NCI-H226 (cell line): ENCODE data around the gene SI.
"Not testable (repeated sequence)": the region's sequence is repeated elsewhere in the genome, so short reads cannot be mapped to it uniquely, and the experiment has no call there.

Experiments
- DNase-seq: peaks from one replicate; pipeline ENCODE4 v3.0.0-alpha.2; 2015

The SI gene

DNA sequence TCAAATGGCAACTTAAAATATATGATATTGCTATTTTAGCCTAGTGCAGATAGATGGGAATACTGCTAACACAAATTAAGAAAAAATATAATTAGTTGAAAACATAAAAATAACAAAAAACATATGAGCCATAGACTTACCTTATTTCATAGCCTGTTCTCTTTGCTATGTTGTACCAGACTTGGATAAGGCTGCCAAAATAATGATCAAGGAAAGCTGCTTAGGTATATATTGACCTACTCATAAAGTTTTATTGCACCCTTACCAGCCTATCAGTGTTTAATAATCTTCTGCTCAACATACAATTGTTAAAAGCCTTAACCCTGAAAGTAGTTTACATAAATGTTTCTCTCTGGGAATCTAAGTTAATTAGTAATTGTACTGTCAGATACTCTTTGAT, at the start of gene SI:
Gene SI, minus strand, starts transcription at position 204 of the 400 bp plus-strand sequence. CDS start 2,484 bp downstream, outside the sequence.
- no peak for DNase-seq

DNA sequence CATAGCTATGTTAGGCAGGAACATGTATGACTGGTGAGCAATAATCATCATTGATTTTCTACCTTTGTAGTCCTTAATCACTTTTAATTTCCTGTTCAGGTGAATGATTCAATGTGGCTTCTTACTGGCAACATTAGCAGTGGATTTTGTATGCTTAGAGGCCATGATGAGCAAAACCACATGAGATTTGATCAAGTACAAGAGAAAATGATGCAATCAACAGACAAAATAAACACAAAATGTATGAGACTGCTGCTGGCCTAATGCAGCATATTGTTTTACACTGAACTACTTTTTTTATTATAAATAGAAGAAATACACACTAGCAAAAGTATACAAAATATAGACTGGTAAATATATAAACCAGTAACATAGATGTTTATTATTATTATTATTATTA, 47.5 kb upstream of the SI start:
- no peak for DNase-seq

DNA sequence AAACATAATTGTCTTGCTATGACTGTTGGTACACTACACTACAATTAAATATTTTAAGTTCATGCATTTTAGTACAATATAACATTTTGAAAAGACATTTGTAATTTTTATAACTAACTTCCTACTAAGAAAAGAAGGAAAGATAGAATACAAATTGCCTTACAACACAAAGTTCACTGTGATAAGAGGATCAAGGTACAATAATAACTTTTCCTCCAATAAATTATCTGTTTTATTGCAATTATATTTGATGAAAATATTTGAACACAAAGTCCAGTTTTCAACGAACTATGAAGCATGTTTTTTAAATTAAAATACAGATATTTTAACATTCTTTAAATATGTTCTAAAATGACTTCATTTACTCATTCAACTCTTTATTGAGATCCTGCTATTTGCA, 33.1 kb upstream of the SI start:
- DNase-seq, result no peak

DNA sequence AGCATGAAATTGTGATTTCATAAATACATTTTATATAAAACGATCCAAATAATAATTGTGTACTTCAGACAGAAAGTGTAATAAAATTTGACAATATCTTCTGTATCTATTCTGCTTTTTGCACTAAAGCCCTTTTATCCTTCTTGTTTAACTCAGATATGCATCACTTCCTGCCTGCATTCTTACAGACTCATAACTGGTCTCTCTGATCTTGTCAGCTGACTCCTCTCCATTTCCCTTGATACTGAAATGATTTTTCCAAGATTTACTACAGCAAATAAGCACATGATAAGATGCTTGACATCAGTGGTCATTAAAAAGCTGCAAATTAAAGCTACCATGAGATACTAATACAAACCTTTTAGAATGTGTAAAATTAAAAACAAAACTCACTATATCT, 25.3 kb upstream of the SI start:
- DNase-seq, result no peak

DNA sequence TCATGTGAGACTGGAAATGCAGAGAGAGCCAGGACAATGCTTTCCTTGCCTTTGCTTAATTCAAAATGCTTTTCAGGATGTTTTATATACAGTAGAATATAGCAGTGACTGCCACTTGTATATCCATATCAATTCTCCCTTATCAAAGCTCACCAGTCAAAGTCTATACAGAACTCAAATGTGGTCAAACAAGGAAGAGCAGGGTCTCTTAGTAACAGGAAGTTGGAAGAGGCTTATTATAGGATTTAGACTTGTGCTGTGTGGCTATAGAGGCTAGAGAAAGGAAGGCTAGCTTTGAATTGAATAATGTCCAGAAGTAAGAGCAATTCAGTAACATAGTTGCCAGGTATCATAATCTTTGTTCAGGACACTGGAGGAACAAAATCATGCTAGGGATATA, 4.4 kb upstream of the SI start:
- no peak for DNase-seq

DNA sequence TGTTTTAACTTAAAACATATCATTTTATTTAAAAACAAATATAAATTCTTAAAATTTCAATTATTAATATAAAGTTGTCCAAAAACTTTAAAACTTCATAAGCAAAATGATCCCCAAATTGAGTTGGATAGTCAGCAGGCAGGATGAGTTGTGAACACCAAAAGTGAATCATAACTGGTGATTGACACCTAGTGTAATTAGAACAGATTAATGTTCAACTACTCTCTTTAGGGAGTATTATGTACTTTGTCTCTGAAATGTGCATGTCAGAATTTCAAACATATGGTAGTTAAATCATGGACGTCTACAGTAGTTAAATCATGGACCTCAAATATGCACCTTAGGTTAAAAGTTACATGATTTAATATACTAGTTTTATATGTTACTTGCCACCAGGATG, 2.9 kb upstream of the SI start:
- DNase-seq, result no peak

DNA sequence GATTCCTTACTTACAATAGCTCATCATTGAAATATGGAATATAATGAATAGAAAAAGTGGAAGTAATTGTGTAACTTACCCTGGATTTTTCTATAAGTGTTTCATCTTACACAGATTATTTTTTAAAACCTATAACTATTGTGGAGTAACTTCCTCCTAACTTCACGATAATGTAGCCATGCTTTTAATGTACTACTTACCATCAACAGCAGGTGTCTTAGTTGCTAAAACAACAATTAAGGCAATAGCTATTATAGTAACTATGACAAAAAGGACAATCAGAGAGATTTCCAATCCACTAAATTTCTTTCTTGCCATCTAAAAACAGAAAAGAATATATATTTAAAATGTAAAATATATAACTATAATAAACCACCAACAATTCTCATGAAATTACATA, 2.6 kb downstream of the SI start:
- no peak for DNase-seq

DNA sequence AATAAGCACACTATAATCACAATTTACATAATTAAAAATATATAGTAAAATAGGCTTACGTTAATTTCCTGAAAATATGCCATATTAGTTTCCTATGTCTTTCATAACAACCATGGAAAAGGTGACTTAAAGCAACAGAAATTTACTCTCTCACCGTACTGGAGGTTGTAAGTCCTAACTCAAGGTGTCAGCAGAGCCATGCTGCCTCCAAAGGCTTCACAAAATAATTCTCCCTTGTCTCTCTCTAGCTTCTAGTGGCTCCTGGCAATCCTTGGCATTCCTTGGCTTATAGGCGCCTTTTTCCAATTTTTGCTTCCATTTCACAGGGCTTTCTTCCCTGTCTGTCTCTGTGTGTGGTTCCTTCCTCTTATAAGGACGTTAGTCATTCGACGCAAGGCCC, 7.6 kb downstream of the SI start:
- DNase-seq, result no peak

DNA sequence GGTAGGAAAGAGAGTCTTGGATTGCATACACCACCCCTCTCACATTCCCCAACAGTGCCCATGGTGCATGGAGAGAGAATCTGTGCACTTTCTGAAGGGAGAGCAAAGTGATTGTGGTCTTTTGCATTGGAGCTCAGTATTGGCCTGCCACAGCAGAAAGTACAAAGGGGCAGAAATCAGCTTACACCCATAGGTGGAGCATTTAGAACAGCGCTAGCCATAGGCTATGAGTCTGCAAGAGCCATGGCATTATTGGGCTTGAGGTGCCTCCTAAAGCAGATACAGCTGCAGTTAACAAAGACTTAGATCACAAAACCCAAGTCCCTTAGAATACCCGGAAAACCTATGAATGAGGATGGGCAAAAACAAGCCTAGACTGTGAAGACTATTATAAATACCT, 21.8 kb downstream of the SI start:
- DNase-seq, result no peak

DNA sequence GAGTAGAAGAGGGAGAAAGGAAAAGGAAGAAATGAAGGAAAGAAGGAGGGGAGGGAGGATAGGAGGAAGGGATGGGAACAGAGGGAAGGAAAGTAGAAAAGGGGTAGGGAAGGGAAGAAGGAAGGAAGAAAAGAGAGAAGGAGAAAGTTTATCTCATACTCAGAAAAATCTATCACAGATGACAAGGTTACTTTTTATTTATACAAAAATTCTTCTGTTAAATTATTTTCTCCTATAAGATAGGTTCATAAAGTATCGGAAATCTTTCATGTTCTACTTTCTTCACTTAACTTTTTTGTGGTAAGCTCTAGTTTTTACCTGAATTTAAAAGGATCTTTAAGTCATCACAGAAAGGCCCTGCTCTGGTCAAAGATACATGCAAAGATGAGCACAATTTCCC, 38.1 kb downstream of the SI start:
- DNase-seq, result no peak

DNA sequence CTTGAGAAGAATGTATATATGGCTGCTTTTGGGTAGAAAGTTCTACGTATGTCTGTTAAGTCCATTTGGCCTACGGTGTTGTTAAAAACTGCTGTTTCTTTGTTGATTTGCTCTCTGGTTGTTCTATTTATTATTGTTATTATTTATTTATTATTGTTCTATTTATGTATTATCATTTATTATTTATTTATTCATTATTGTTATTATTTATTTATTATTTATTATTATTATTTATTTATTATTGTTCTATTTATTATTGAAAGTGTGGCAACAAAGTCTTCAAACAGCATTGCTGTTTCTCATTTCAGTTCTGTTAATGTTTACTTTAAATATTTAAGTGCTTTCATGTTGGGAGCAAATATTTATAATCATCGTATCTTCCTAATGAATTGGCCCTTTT, 66.7 kb downstream of the SI start:
- DNase-seq, result no peak

DNA sequence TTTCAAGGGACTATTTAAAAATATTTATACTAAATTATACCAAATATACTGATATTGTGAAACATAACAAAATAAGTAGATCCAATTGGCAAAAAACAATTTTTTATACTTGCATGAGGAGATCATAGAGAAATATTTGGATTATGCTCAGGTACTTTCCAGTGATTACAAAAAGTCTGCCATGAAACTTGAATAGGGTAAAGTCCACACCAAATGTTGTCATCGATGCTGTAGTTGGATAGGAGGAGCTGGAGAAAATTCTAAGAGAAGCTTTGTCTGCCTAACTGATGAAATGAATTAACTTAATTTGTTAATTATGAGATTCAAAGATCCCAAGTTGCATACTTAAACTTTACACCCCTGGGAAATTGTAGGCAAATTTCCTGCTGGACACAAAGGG, 93.3 kb downstream of the SI start:
- DNase-seq, result no peak

DNA sequence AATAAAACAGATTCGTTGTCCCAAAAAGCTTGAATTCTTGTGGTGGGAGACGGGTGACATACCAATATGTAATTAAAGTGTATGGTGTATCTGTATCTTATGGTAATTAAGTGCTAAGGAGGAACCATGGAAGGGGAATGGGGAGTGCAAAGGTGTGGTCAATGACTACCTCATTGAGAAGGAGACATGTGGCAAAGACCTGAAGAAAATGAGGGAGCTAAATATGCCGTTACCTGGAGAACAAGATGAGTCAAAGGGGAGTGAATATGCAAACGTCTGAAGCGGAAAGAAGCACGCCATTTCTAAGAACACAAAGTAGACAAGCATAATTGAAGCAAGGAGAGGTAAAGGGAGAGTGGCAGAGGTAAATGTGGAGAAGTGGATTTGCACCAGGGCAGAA, 115.7 kb downstream of the SI start:
- no peak for DNase-seq

DNA sequence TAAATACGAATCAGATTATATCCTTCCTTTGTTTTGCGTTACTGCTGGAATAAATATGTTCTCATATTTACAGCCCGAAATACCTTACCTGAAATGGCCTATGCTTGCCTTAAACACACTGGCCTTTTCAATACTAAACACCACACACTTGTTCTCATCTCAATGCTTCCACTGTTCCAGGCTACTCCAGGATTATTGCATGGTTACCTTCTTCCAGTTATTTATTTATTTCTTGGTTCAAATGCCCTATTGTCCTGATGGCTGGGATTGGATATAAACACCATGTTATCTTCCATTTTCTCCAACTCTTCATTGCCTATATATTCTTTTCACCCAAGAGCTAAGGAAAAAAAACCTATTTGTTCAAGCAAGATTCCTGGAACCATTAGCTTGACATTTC, 125.3 kb downstream of the SI start:
- DNase-seq, result no peak

DNA sequence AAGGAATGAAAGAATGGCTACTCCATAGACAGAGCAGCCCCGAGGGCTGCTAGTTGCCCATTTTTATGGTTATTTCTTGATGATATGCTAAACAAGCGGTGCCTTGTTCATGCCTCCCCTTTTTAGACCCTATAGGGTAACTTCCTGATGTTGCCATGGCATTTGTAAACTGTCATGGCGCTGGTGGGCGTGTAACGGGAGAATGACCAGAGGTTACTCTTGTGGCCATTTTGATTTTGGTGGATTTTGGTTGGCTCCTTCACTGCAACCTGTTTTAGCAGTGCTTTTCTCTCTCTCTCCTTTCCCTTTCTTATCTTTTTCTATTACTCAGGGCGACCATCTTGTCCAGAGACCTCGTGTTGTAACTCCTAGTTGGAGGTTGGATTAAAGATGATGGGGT, 126.9 kb downstream of the SI start:
- DNase-seq, result not testable (repeated sequence)

DNA sequence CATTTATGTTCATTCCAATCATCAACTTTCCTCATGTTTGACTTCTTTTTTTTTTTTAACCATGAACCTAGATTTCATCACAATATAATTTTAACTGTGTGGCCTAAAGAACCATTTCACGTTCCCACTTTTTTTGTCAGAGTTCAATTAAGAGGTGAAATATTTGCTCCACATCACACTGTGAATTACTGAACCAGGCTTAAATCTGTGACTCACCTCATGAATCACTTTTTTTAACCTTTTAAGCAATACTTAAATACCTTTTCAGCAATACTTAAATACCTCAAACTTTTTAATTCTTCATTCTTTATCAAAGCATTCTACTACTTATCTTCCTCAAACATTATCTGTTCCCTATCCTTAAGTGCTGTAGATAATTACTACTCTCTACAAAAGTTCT, 137.6 kb downstream of the SI start:
- DNase-seq, result peak; percentile 2

DNA sequence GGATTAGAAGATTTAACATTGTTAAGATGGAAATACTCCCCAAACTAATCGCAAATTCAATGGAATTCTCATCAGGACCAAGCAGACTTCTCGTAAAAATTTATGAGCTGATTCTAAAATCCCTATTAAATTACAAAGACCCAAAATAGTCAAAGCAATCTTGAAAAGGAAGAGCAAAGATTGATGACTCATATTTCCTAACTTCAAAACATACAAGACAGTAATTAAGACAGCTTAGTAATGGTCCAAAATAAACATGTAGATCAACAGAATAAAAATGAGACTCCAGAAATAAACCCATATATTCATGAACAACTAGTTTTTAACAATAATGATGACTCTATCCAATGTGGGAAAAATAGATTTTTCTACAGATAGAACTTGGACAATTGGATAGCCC, 148.7 kb downstream of the SI start:
- no peak for DNase-seq
